ENCODE data around the gene WDR6.

Gene WDR6

GRCh38 chr3:49028673-49029562 lies 21.7 kb downstream of the WDR6 start, which contains the start of gene IMPDH2:
Gene IMPDH2 (minus strand): TSS chr3:49029398. CDS start chr3:49029350, 48 bp downstream.
- peak; percentile 61 to 92 for DNase-seq

DNA sequence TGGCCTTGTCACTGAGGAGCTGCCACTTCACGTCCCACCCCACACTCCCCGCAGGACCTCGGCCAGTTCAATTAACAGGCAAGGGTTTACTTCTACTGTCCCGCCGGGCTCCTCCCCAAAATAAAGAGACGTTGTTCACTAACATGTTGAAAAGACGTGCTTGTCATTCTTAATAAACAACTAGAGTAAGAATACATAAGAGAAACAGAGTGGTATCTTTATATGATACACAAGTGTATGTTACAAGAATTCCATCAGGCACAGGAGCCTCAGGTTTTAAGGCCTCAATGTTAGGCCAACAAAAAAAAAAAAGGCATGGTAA lies 22.3 kb downstream of the WDR6 start:
- no peak for DNase-seq

- DNase-seq = no peak
Measured at GRCh38 chr3:49030321-49030720, 23.1 kb downstream of the WDR6 start.

GRCh38 chr3:49032646-49033304 lies 25.6 kb downstream of the WDR6 start:
- no peak for DNase-seq

DNA sequence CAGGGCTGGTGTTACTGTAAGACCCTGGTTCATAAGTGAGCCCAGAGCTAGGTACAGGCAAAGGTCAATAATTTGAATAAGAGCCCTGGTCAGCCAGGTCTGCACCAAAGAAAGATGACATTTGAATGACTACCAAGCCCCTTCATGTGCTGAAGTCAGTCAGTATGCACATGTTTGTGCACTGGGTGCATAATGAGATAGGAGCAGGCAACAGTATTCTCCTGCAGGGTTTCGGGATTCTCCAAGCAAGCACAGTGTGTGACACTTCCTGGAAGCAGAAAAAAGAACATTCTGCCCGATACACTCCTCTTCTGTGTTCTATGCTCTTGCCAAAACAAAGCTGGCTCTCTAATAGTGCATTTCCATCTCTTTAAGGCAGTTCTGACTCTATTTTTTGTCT lies 27.5 kb downstream of the WDR6 start:
- no peak for DNase-seq

- no peak for DNase-seq
Measured at GRCh38 chr3:49035281-49035680, 28.1 kb downstream of the WDR6 start.

GRCh38 chr3:49053543-49053942 lies 46.4 kb downstream of the WDR6 start:
- DNase-seq = no peak

GRCh38 chr3:49054344-49054862 lies 47.2 kb downstream of the WDR6 start:
- no peak for DNase-seq

GRCh38 chr3:49057268-49057667 lies 50.1 kb downstream of the WDR6 start:
- DNase-seq = no peak

DNA sequence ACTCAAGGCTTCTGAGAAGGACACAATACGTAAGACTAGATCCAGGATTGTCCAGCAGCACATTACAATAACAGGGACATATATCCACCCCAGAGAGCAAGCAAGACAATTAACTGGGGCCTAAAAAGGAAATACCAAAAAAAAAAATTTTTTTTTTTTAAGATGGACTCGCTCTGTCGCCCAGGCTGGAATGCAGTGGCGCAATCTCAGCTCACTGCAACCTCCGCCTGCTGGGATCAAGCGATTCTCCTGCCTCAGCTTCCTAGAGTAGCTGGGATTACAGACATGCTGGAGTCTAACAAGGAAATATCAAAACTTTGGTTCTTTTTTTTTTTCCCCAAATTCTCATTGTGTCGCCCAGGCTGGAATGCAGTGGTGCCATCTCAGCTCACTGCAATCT lies 50.8 kb downstream of the WDR6 start:
- DNase-seq = no peak

Measured in NCI-H524 (cell line).